Measurements from ENCODE around the gene PARM1. TPM values are rescaled to one million over a fixed set of nuclear protein-coding genes. Genes with fewer than 3 reads are reported as not detected.

The PARM1 gene
- total RNA-seq, 3 donors from 2014 or later (not counting 1 experiment from before 2014, with no cell fraction given), result 0.14 to 1.4 (median 0.24) TPM

DNA sequence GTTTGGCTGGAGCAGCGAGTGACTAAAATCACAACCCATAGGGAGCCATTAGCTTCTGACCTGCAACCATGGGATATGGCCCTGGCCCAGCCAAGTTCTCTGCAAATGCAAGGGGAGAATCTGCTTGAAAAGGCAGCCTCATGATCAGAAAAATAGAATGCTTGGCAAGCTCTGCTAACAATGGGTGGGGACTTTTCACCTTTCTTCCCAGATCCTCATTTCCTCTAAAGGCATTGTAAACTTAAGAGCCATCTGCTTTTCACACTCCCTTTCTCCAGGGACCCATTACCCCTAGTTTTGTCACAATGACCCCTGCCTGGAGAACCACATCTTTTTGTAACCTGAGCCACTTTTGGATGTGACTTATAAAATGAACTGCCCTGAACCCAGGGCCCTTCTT lies 104.3 kb downstream of the PARM1 start:
- Mint-ChIP-seq H3K36me3 (no peaks in the 10 kb centered on the region), H3K27me3 (ENCODE audit: low read depth in 2 of 2) (no peaks in the 10 kb centered on the region), H3K4me1 (no peaks in the 10 kb centered on the region), H3K27ac (no peak overlapping the region), H3K9me3 (peaks cover 9 to 10% of the 10 kb centered on the region in 2 donors), H3K4me3 (no peak overlapping the region)
- Histone ChIP-seq H3K9me3 (ENCODE audit: control insufficient read depth, insufficient read depth, low read length) (no peaks in the 10 kb centered on the region), H3K4me1 (ENCODE audit: control insufficient read depth, insufficient read depth, low read length) (peaks cover 3% of the 10 kb centered on the region), H3K27me3 (ENCODE audit: control insufficient read depth, insufficient read depth, low read length) (no peaks in the 10 kb centered on the region), H3K4me3 (ENCODE audit: low read length) (no peak overlapping the region), H3K36me3 (ENCODE audit: control insufficient read depth, insufficient read depth, low read length) (no peaks in the 10 kb centered on the region), H3K27ac (ENCODE audit: low read length) (no peak overlapping the region)
- WGBS (ENCODE audit: insufficient coverage), result 89% methylated on average over 1 of the region's 1 CpG
- DNase-seq, result no peak
- TF ChIP-seq, protein P1, sequence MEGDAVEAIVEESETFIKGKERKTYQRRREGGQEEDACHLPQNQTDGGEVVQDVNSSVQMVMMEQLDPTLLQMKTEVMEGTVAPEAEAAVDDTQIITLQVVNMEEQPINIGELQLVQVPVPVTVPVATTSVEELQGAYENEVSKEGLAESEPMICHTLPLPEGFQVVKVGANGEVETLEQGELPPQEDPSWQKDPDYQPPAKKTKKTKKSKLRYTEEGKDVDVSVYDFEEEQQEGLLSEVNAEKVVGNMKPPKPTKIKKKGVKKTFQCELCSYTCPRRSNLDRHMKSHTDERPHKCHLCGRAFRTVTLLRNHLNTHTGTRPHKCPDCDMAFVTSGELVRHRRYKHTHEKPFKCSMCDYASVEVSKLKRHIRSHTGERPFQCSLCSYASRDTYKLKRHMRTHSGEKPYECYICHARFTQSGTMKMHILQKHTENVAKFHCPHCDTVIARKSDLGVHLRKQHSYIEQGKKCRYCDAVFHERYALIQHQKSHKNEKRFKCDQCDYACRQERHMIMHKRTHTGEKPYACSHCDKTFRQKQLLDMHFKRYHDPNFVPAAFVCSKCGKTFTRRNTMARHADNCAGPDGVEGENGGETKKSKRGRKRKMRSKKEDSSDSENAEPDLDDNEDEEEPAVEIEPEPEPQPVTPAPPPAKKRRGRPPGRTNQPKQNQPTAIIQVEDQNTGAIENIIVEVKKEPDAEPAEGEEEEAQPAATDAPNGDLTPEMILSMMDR (IDR thresholded peaks at IDR 0.05), result no peak
- ATAC-seq, result no peak
- intact Hi-C loops (cut with micrococcal nuclease), result no loop called here

DNA sequence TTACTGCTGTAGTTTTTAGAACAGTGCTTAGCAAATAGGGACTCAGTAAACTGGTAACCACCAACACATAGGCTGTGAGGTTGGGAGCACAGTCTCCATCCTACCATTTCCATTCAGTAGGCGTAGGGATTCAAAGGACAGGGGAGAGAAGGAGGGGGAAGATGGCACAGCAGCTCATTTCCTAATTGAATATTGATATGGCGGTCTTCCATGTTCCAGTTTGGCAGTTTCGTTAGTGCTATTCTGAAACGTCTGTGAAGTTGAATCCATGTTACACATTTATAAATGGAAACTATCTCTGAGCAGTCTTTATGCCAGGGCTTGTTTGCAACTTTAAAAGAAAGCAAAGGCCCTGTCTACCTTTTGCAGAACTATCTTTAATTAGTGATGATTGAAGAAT lies 105.5 kb downstream of the PARM1 start:
- Histone ChIP-seq H3K27me3 (ENCODE audit: control insufficient read depth, insufficient read depth, low read length) (no peaks in the 10 kb centered on the region), H3K9me3 (ENCODE audit: control insufficient read depth, insufficient read depth, low read length) (no peaks in the 10 kb centered on the region), H3K4me3 (ENCODE audit: low read length) (no peak overlapping the region), H3K4me1 (ENCODE audit: control insufficient read depth, insufficient read depth, low read length) (peaks cover 3% of the 10 kb centered on the region), H3K36me3 (ENCODE audit: control insufficient read depth, insufficient read depth, low read length) (no peaks in the 10 kb centered on the region), H3K27ac (ENCODE audit: low read length) (no peak overlapping the region)
- no peak for ATAC-seq
- no peaks in the 10 kb centered on the region for H3K27me3 Mint-ChIP-seq (ENCODE audit: low read depth in 2 of 2)
- no peaks in the 10 kb centered on the region for H3K4me1 Mint-ChIP-seq
- intact Hi-C loops (cut with micrococcal nuclease), result no loop called here
- H3K9me3 Mint-ChIP-seq, result peaks cover 10 to 13% of the 10 kb centered on the region in 2 donors
- no peak overlapping the region for H3K27ac Mint-ChIP-seq
- H3K36me3 Mint-ChIP-seq, result no peaks in the 10 kb centered on the region
- WGBS (ENCODE audit: insufficient coverage), result 92% methylated on average over 4 of the region's 4 CpGs
- no peak for DNase-seq
- TF ChIP-seq, protein P1 (IDR thresholded peaks at IDR 0.05), result no peak
- no peak overlapping the region for H3K4me3 Mint-ChIP-seq

DNA sequence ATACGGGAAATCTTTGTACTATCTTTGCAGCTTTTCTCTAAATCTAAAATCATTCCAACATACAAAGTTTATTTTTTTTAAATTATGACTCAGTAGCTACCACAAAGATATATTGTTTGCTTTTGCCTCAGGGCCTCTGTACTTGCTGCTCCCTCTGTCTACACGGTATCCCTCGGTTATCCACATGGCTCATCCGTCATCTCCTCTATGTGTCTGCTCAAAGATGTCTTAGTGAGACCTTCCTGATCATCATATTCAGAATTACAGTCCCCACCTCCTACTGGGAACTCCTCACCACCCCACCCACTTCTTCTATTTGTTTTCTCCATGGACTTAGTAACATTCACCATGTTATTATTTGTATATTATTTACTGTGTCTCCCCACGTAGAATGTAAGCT lies 107.8 kb downstream of the PARM1 start:
- H3K27ac ChIP-seq (ENCODE audit: low read length), result no peak overlapping the region
- intact Hi-C loops (cut with micrococcal nuclease), result no loop called here
- ATAC-seq (no peak), DNase-seq (no peak)
- 95% methylated on average over 5 of the region's 5 CpGs for WGBS (ENCODE audit: insufficient coverage)
- no peaks in the 10 kb centered on the region for H3K4me1 ChIP-seq (ENCODE audit: control insufficient read depth, insufficient read depth, low read length)
- Mint-ChIP-seq H3K27me3 (ENCODE audit: low read depth in 2 of 2) (no peaks in the 10 kb centered on the region), H3K36me3 (no peaks in the 10 kb centered on the region), H3K4me3 (no peak overlapping the region), H3K9me3 (peaks cover 8 to 15% of the 10 kb centered on the region in 2 donors), H3K4me1 (no peaks in the 10 kb centered on the region), H3K27ac (no peak overlapping the region)
- TF ChIP-seq, protein P1 (IDR thresholded peaks at IDR 0.05), result no peak
- H3K9me3 ChIP-seq (ENCODE audit: control insufficient read depth, insufficient read depth, low read length), result no peaks in the 10 kb centered on the region
- H3K36me3 ChIP-seq (ENCODE audit: control insufficient read depth, insufficient read depth, low read length), result no peaks in the 10 kb centered on the region
- H3K4me3 ChIP-seq (ENCODE audit: low read length), result no peak overlapping the region
- no peaks in the 10 kb centered on the region for H3K27me3 ChIP-seq (ENCODE audit: control insufficient read depth, insufficient read depth, low read length)

DNA sequence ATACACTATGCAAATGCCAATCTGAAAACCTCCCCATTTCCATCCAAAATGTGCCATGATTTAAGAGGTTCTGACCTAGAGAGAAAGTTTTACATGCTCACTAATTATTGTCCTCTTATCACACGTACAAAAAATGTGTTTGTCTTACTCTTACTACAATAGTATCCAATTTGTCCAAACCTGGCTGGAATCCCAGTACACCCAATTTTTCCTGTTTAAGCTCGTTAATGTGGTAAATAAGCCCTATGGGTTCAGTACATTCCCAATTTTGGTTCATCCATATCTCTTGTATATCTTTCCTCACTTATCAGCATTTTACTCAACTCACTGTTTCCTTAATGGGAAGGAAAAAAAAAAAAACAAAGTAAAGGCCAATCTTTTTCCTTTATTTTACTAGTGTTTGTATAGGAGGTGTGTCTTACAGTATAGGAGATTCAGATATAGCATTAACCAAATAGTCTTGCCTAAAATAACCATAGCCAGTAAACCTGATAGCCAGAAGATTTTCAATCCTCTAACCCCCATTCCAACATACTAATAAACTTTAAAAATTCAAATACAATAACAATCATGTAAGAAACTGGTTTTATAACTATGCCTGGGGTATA lies 109.8 kb downstream of the PARM1 start:
- Histone ChIP-seq H3K9me3 (ENCODE audit: control insufficient read depth, insufficient read depth, low read length) (no peaks in the 10 kb centered on the region), H3K4me1 (ENCODE audit: control insufficient read depth, insufficient read depth, low read length) (no peaks in the 10 kb centered on the region), H3K36me3 (ENCODE audit: control insufficient read depth, insufficient read depth, low read length) (no peaks in the 10 kb centered on the region), H3K27me3 (ENCODE audit: control insufficient read depth, insufficient read depth, low read length) (no peaks in the 10 kb centered on the region), H3K4me3 (ENCODE audit: low read length) (no peak overlapping the region), H3K27ac (ENCODE audit: low read length) (no peak overlapping the region)
- ATAC-seq, result no peak
- Mint-ChIP-seq H3K27ac (no peak overlapping the region), H3K4me3 (no peak overlapping the region), H3K9me3 (peaks cover 9 to 16% of the 10 kb centered on the region in 2 donors), H3K36me3 (no peaks in the 10 kb centered on the region), H3K4me1 (no peaks in the 10 kb centered on the region), H3K27me3 (ENCODE audit: low read depth in 2 of 2) (no peaks in the 10 kb centered on the region)
- DNase-seq, result no peak
- WGBS (ENCODE audit: insufficient coverage), result 88% methylated on average over 2 of the region's 2 CpGs
- intact Hi-C loops (cut with micrococcal nuclease), result no loop called here
- TF ChIP-seq, protein P1 (IDR thresholded peaks at IDR 0.05), result no peak

Data from natural killer cell (primary cell).